GM06990 (cell line): Measurements from ENCODE around the gene CAPN15.
"Not testable (repeated sequence)": the region's sequence is repeated elsewhere in the genome, so short reads cannot be mapped to it uniquely, and the experiment has no call there.

Experiments used
- DNase-seq: peaks from one replicate; pipeline ENCODE4 v3.0.0-alpha.2; 2011; ENCODE audit not compliant: insufficient read length; ENCODE audit errors: extremely low read depth
- H3K27me3 ChIP-seq: replicated peaks from 2 replicates; pipeline ENCODE4 v1.6.0; 2011; ENCODE audit warnings: low read length; ENCODE audit not compliant: control insufficient read depth, insufficient read depth
- H3K36me3 ChIP-seq: 2 replicates; pipeline ENCODE4 v1.5.1; 2011; ENCODE audit warnings: low read length; ENCODE audit not compliant: control insufficient read depth, insufficient read depth
- H3K4me3 ChIP-seq: replicated peaks from 2 replicates; pipeline ENCODE4 v1.5.1; 2011; ENCODE audit warnings: low read depth, mild to moderate bottlenecking, control low read depth, low read length
- CTCF ChIP-seq: IDR thresholded peaks from 2 replicates; pipeline ENCODE4 v1.5.1; 2011; ENCODE audit warnings: low read length, control low read depth, mild to moderate bottlenecking, inconsistent platforms; ENCODE audit not compliant: insufficient read depth, poor library complexity, severe bottlenecking

The CAPN15 gene

GRCh38 chr16:527015-527903 lies at the start of gene CAPN15:
Gene CAPN15 (plus strand): TSS chr16:527712. CDS start chr16:546839, 19,127 bp downstream.
- DNase-seq = peak; percentile 91
- Histone ChIP-seq H3K27me3 (no peaks in the 10 kb centered on the region), H3K4me3 (peak within 1 kb of the TSS; percentile 87), H3K36me3 (peaks cover 3% of the 10 kb centered on the region)
- TF ChIP-seq CTCF = no peak

DNA sequence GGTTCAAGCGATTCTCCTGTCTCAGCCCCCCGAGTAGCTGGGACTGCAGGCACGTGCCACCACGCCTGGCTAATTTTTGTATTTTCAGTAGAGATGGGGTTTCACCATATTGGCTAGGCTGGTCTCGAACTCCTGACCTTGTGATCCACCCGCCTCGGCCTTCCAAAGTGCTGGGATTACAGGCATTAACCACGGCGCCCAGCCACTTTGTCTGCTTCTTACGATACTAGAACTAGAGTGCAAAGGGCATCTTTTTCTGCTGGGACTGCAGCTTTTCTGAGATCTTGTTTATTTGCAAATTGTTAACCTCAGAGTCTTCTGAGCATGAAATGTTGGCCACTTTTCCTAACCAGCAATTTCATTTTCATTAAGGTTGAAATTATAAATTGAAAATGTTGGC lies 49.2 kb upstream of the CAPN15 start:
- H3K27me3 ChIP-seq, H3K36me3 ChIP-seq, DNase-seq, H3K4me3 ChIP-seq: not testable (repeated sequence)

DNA sequence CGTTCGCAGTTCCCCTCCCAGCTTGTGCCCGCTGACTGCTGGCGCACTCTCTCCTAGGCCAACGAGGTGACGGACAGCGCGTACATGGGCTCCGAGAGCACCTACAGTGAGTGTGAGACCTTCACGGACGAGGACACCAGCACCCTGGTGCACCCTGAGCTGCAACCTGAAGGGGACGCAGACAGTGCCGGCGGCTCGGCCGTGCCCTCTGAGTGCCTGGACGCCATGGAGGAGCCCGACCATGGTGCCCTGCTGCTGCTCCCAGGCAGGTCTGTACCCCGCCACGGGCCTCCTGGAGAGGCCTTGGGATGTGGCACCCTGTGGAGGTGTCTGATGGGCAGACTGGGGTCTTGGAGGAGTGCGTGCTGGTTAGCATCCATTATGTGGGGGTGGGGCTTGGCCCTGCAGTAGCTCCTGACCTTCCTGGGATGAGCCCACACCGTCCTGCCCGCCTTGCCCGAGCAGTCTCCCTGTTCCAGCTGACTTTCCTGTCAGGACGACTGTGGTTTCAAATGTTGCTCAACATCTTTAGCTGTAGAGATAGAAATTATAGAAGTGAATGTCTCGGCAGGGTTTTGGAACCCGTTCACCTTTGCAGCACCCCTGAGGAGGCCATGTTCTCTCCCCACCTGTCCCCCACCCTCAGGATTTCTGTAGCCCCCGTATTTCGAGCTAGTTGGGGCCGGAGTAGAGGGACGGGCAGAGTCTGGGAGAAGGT lies 44.9 kb upstream of the CAPN15 start:
- TF ChIP-seq CTCF = no peak
- Histone ChIP-seq H3K36me3 (peaks cover 3% of the 10 kb centered on the region), H3K4me3 (no peak overlapping the region), H3K27me3 (no peaks in the 10 kb centered on the region)
- no peak for DNase-seq

GRCh38 chr16:483341-484075 lies 44.0 kb upstream of the CAPN15 start:
- no peaks in the 10 kb centered on the region for H3K27me3 ChIP-seq
- H3K4me3 ChIP-seq = no peak overlapping the region
- no peak for DNase-seq
- H3K36me3 ChIP-seq = peaks cover 3% of the 10 kb centered on the region
- no peak for TF ChIP-seq CTCF

DNA sequence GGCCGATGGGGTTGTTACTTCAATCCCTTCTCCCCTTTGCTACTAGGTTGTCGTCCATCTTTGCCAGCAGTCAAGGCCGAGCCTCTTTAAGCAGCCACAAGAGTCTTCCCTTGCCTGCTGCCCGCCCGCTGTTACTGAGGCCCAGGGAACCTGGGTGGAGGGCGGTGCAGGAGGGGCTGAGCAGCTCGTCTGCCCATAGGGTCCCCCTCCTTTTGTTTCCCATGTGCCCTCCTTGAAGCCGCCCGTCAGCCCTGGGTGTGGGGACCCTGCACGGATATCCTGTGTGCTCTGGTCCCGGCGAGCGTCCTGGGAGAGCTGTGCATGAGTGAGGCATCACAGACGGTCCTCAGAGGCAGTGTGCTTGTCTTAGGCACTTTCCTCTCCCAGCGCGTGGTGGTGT lies 37.9 kb upstream of the CAPN15 start:
- no peak overlapping the region for H3K4me3 ChIP-seq
- no peaks in the 10 kb centered on the region for H3K27me3 ChIP-seq
- DNase-seq = no peak
- no peak for TF ChIP-seq CTCF
- H3K36me3 ChIP-seq = peaks cover 5% of the 10 kb centered on the region

DNA sequence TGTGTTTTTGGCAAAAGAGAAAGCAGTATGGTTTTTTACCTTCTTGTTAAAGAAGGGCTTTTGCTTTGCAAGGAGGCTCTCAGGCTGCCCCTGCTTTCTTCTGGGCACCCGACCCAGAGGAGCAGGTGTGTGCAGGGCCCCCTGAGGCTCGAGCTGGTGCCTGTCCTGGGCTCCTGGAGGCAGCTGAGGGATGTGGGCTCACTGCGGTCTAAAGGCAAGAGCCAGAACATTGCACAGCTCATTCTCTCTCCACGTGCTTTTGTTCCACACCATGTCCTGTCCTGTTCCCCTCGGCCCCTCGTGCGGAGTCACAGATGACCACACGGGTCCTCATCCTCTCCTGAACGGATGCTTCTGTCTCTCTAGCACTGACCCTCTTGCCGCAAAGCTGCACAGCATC lies 36.7 kb upstream of the CAPN15 start:
- DNase-seq = no peak
- H3K4me3 ChIP-seq = no peak overlapping the region
- H3K36me3 ChIP-seq = peaks cover 5% of the 10 kb centered on the region
- no peaks in the 10 kb centered on the region for H3K27me3 ChIP-seq
- no peak for TF ChIP-seq CTCF
